Measurements from ENCODE around the gene ARHGAP40. TPM values are rescaled to one million over a fixed set of nuclear protein-coding genes. Genes with fewer than 3 reads are reported as not detected.

ARHGAP40 gene
- total and polyA plus RNA-seq, 2 of the 13 experiments (the other 11 are each of a cell fraction or from before 2014, with no cell fraction given) = 0.75 to 2.1 TPM

DNA sequence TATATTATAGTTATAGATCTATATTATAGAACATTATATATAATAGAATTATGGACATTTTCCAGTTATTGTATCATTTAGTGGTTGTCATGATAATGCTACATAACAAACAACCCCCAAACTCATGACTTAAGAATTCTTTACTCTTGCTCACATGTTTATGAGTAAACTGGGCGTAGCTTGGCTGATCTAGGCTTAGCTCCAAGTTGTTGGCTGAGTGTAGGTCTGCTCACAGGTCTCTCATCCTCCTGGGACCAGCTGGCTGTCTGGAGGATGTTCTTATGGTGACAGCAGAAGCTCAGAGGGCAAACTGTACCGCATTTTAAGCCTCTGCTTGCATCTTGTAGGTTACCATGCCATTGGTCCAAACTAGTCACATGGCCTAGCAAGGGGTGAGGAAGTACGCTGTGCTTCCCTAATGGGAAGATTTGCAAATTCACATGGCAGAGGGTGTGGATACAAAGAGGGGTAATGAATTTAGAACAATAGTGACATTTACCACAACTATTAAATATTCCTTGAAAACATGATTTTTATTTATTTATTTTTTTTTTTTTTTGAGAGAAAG lies 34.2 kb downstream of the ARHGAP40 start:
- in situ Hi-C loops (cut with HindIII; ENCODE audit: extremely low pct_ligation_motif_present, low pct_unique_long_range_greater_than_20kb) = loop anchor here (25.0 kb wide), 1 partner anchor 401 kb away; no protein-coding TSS in a partner anchor
- ATAC-seq = no peak
- POLR2A ChIA-PET = no interaction called here

More for the DNA sequence above, 34.2 kb downstream of the ARHGAP40 start:
- no peak overlapping the region for H3K4me3 ChIP-seq (replicated peaks in 1 of 3; ENCODE audit: insufficient read depth in 1 of 3, low read depth in 2 of 3, low read length in 3 of 3)
- CTCF ChIA-PET (ENCODE audit: low intra/inter-chr PET ratio, low total read pairs) = no interaction called here
- H3K36me3 ChIP-seq (replicated peaks in 1 of 2; ENCODE audit: control insufficient read depth in 1 of 2, insufficient read depth in 2 of 2, low read length in 2 of 2) = no peaks in the 10 kb centered on the region
- DNase-seq (ENCODE audit: low spot score) (no peak), FAIRE-seq (peak; percentile 21)
- BruUV-seq (replicated peaks) = no TSS peak
- no peak overlapping the region for H3K4me2 ChIP-seq (ENCODE audit: low read depth, low read length)
- H4K20me1 ChIP-seq (ENCODE audit: insufficient read depth, low read length) = no peaks in the 10 kb centered on the region; the same call in 1 of the 2 replicates
- H3K9ac ChIP-seq (ENCODE audit: insufficient read depth, low read depth, low read length) = no peak overlapping the region
- H3K79me2 ChIP-seq (ENCODE audit: insufficient read depth, low read length) = no peaks in the 10 kb centered on the region
- intact Hi-C loops (cut with micrococcal nuclease; ENCODE audit: unreplicated experiment) = no loop called here
- H3K27me3 ChIP-seq (ENCODE audit: control insufficient read depth in 1 of 2, insufficient read depth in 2 of 2, low read length in 2 of 2) = no peaks in the 10 kb centered on the region; a peak in 1 of 5 replicates
- H2AFZ ChIP-seq (ENCODE audit: low read length) = no peak overlapping the region
- WGBS (ENCODE audit: low lambda C conversion rate) = 59% methylated on average over 3 of the region's 3 CpGs
- TF ChIP-seq, protein P1, sequence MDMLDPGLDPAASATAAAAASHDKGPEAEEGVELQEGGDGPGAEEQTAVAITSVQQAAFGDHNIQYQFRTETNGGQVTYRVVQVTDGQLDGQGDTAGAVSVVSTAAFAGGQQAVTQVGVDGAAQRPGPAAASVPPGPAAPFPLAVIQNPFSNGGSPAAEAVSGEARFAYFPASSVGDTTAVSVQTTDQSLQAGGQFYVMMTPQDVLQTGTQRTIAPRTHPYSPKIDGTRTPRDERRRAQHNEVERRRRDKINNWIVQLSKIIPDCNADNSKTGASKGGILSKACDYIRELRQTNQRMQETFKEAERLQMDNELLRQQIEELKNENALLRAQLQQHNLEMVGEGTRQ (IDR thresholded peaks at IDR 0.05; ENCODE audit: low read depth, low read length) = 0 out of 2 replicates have a peak, but pooled peaks have one; percentile 24
- TF ChIP-seq, protein P1 (CRISPR knock-in tag; IDR thresholded peaks at IDR 0.05; ENCODE audit: borderline replicate concordance) = no peak
- TF ChIP-seq NFYB (CRISPR knock-in tag; IDR thresholded peaks at IDR 0.05) (peak; percentile 32; the same call in 1 of the 2 replicates), RCOR2 (CRISPR knock-in tag; IDR thresholded peaks at IDR 0.05) (no peak), PCBP2 (optimal IDR thresholded peaks at IDR 0.05; ENCODE audit: low read depth, low read length, poor library complexity, severe bottlenecking) (no peak)
- TF ChIP-seq, protein P2, sequence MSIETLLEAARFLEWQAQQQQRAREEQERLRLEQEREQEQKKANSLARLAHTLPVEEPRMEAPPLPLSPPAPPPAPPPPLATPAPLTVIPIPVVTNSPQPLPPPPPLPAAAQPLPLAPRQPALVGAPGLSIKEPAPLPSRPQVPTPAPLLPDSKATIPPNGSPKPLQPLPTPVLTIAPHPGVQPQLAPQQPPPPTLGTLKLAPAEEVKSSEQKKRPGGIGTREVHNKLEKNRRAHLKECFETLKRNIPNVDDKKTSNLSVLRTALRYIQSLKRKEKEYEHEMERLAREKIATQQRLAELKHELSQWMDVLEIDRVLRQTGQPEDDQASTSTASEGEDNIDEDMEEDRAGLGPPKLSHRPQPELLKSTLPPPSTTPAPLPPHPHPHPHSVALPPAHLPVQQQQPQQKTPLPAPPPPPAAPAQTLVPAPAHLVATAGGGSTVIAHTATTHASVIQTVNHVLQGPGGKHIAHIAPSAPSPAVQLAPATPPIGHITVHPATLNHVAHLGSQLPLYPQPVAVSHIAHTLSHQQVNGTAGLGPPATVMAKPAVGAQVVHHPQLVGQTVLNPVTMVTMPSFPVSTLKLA (IDR thresholded peaks at IDR 0.05) = 0 out of 2 replicates have a peak, but pooled peaks have one; percentile 16
- peaks cover 8% of the 10 kb centered on the region for H3K4me1 ChIP-seq (ENCODE audit: insufficient read depth, low read length)
- H3K27ac ChIP-seq (ENCODE audit: extremely low read length, insufficient read depth, low read length) = no peak overlapping the region
- no peaks in the 10 kb centered on the region for H3K9me3 ChIP-seq (ENCODE audit: low read length)
